Activated CD8-positive, alpha-beta memory T cell treated with anti-CD3 and anti-CD28 coated beads for 36 hours (primary cell): ENCODE measurements around the gene CTR9. TPM values are rescaled to one million over a fixed set of nuclear protein-coding genes. Genes with fewer than 3 reads are reported as not detected.

Experiments used
- CTCF ChIA-PET: fragments of 350-600 bp; sonication (Branson Sonifier 250); formaldehyde crosslinking; loops from one replicate; lab custom pipeline; 2021; ENCODE audit warnings: antibody characterized with exemption; lab: Charles Lee
- POLR2A ChIA-PET: fragments of 350-600 bp; sonication (Branson Sonifier 250); formaldehyde crosslinking; loops from one replicate; lab custom pipeline; 2021; ENCODE audit warnings: antibody characterized with exemption; lab: Charles Lee
- total RNA-seq, 2 experiments: library from RNA; stranded (reverse); gene quantifications; one replicate each; pipeline ENCODE4 v1.2.3, GENCODE V29; 2021

CTR9 gene
- total RNA-seq, result 10 to 100 TPM; 46.3 to 50.6 TPM

GRCh38 chr11:10750838-10751580, at the start of gene CTR9:
TSS of gene CTR9 (plus strand) at chr11:10751246. CDS start at chr11:10751413, 167 bp downstream.
- POLR2A ChIA-PET, result interaction anchor here (1.0 to 1.4 kb wide), 3 partner anchors 57 to 210 kb away, joined by 4 to 12 read pairs (median 5); partner anchors contain the start of genes EIF4G2 and RNF141
- CTCF ChIA-PET, result interaction anchor here (1.1 kb wide), 2 partner anchors 8 to 50 kb away, joined by 3 read pairs; no protein-coding TSS in a partner anchor

DNA sequence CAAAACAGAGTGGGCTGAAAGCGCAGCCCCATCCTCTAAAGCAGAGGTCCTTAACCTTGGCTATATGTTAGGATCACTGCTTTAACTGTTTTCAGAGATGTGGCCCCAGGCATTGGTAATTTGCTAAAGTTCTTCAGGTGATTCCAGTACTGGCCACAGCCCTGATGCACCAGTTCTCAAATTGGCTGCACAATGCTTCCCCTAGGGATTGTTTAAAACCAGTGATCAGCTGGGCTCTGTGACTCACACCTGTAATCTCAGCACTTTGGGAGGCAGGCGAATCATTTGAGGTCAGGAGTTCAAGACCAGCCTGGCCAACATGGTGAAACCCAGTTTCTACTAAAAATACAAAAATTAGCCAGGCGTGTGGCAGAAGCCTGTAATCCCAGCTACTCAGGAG, 49.1 kb upstream of the CTR9 start:
- CTCF ChIA-PET, result no interaction called here
- POLR2A ChIA-PET, result no interaction called here

GRCh38 chr11:10708131-10708530, 42.9 kb upstream of the CTR9 start:
- CTCF ChIA-PET, result no interaction called here

GRCh38 chr11:10709299-10710086, 41.6 kb upstream of the CTR9 start:
- ChIA-PET CTCF (no interaction called here), POLR2A (no interaction called here)

More at GRCh38 chr11:10708131-10708530, 42.9 kb upstream of the CTR9 start:
- POLR2A ChIA-PET, result no interaction called here

GRCh38 chr11:10715571-10715970, 35.5 kb upstream of the CTR9 start:
- CTCF ChIA-PET, result no interaction called here
- POLR2A ChIA-PET, result no interaction called here

DNA sequence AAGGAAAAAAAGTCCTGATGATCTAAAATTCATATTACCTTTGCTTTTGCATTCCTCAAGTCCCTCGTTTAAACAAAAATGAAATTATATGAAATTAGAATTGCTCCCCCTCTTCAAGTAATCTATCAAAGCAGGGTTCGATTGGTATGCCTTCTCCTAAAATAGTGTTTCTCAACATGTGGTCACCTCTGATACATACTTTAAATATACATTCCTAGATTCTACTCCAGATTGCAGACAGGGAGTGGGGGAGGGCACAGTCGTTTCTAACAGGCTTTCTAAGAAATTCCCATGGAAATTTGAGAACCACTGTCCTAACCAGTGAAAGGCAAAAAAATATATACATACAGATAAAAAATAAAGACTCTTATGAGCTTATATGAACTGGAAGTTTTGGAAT, 34.9 kb upstream of the CTR9 start:
- ChIA-PET POLR2A (no interaction called here), CTCF (no interaction called here)

DNA sequence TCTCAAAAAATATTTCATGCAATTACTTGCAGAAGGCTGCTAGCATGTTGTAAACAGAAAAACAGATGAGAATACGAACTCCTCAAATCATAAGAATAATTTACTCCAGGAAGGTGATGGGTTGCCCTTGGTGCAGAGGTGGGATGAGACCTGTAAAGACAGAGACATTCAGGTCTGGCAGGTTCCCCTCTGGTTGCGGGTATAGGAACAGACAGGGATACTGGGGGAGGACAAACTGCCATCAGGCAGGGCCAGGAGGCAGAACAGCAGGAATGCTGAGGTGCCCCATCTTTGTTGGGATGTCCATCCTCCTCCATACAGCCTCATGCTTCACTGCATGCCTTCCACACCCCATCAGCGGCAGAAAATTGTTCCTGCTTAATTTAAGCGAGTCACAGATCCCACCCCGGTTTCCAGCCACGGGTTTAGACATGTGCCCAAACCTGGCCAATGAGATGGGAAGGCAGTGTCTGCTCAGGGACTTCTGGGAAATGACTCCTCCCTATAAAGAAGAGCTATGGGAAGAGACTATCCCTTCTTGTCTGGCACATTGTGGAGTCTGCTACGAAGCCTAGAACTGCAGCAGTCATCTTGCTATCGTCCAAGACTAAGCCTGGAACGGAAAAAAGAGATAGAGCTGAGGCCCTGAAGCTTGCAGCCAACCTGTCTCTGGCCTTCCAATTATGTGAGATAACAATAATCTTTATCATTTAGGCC, 34.3 kb upstream of the CTR9 start:
- CTCF ChIA-PET, result no interaction called here
- POLR2A ChIA-PET, result no interaction called here

GRCh38 chr11:10719616-10720015, 31.4 kb upstream of the CTR9 start:
- POLR2A ChIA-PET, result no interaction called here
- CTCF ChIA-PET, result no interaction called here

DNA sequence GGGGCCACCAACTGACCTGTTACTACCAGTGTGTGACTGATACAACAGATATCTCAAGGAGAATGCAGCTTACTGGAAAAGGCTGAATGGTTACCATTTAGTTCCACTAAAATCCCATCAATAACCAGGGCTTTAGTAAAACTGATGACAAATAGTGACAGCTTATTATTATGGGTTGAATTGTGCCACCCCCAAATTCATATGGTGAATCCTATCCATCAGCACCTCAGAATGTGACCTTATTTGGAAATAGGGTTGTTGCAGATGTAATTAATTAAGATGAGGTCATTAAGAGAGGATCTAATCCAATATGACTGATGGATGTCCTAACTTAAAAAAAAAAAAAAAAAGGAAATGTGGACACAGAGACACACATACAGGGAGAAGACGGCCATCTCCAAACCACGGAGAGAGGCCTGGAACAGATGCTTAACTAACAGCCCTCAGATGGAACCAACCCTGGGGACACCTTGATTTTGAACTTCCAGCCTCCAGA, 30.1 kb upstream of the CTR9 start:
- ChIA-PET POLR2A (no interaction called here), CTCF (no interaction called here)

- POLR2A ChIA-PET, result no interaction called here
- CTCF ChIA-PET, result no interaction called here
These were observed 28.7 kb upstream of the CTR9 start for GRCh38 chr11:10722307-10722706.

GRCh38 chr11:10725114-10725906, 25.7 kb upstream of the CTR9 start:
- POLR2A ChIA-PET, result no interaction called here
- CTCF ChIA-PET, result interaction anchor here (0.9 to 1.1 kb wide), 2 partner anchors 11 to 185 kb away, joined by 3 read pairs; partner anchors contain the start of gene RNF141

DNA sequence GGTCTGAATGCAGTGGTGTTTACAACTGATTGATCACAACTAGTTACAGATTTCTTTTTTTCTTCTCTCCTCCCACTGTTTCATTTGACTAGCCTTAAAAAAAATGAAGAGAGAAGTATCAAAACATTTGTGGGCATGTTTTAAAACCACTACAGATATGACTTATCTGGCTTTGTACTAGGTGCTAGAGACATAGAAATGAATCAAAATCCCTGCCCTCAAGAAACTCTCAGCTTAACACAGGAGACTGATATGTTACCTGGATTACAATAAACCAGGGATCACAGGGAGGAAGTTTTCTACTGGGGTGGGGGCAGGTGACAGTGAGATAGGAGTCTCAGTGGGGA, 25.2 kb upstream of the CTR9 start:
- ChIA-PET POLR2A (no interaction called here), CTCF (no interaction called here)

GRCh38 chr11:10727146-10727851, 23.7 kb upstream of the CTR9 start:
- ChIA-PET CTCF (interaction anchor here (0.7 to 1.1 kb wide), 3 partner anchors 10 to 314 kb away, joined by 3 read pairs; no protein-coding TSS in a partner anchor), POLR2A (no interaction called here)

- ChIA-PET POLR2A (no interaction called here), CTCF (interaction anchor here (0.5 kb wide), 1 partner anchor 65 kb away, joined by 3 read pairs; no protein-coding TSS in a partner anchor)
These were observed 22.9 kb upstream of the CTR9 start for GRCh38 chr11:10728154-10728553.

GRCh38 chr11:10728789-10729472, 22.1 kb upstream of the CTR9 start:
- CTCF ChIA-PET, result no interaction called here

GRCh38 chr11:10730151-10730550, 20.9 kb upstream of the CTR9 start:
- ChIA-PET CTCF (interaction anchor here (1.1 to 1.3 kb wide), 2 partner anchors 317 to 325 kb away, joined by 5 to 9 read pairs; no protein-coding TSS in a partner anchor), POLR2A (no interaction called here)

More at GRCh38 chr11:10728789-10729472, 22.1 kb upstream of the CTR9 start:
- POLR2A ChIA-PET, result no interaction called here

- POLR2A ChIA-PET, result no interaction called here
- CTCF ChIA-PET, result interaction anchor here (1.1 to 1.3 kb wide), 2 partner anchors 318 to 326 kb away, joined by 5 to 9 read pairs; no protein-coding TSS in a partner anchor
These were observed 19.9 kb upstream of the CTR9 start for GRCh38 chr11:10731064-10731680.
